Endothelial cell (in vitro differentiated cells): Measurements from ENCODE around the gene TMEM158. TPM values are rescaled to one million over a fixed set of nuclear protein-coding genes. Genes with fewer than 3 reads are reported as not detected.
A peak's percentile ranks its signal among the peaks of the same experiment; 100 is the strongest.

ENCODE experiments used
- DNase-seq: peaks from one replicate; pipeline ENCODE4 v3.0.0; 2021; ENCODE audit warnings: low spot score
- H3K27ac Mint-ChIP-seq: one replicate; pipeline ENCODE4 v1.8.0; 2021; ENCODE audit warnings: mixed read lengths, inconsistent platforms; ENCODE audit not compliant: unreplicated experiment
- H3K27me3 Mint-ChIP-seq: one replicate; pipeline ENCODE4 v1.8.0; 2021; ENCODE audit warnings: mild to moderate bottlenecking, moderate library complexity, mixed read lengths, inconsistent platforms; ENCODE audit not compliant: unreplicated experiment
- H3K36me3 Mint-ChIP-seq: one replicate; pipeline ENCODE4 v1.8.0; 2021; ENCODE audit warnings: mild to moderate bottlenecking, low read depth, mixed read lengths, inconsistent platforms; ENCODE audit not compliant: unreplicated experiment
- H3K4me1 Mint-ChIP-seq: one replicate; pipeline ENCODE4 v1.8.0; 2021; ENCODE audit warnings: mild to moderate bottlenecking, mixed read lengths, inconsistent platforms; ENCODE audit not compliant: unreplicated experiment
- H3K4me3 Mint-ChIP-seq: one replicate; pipeline ENCODE4 v1.8.0; 2021; ENCODE audit warnings: mild to moderate bottlenecking, mixed read lengths, inconsistent platforms; ENCODE audit not compliant: unreplicated experiment
- H3K9me3 Mint-ChIP-seq: one replicate; pipeline ENCODE4 v1.8.0; 2021; ENCODE audit warnings: mixed read lengths, inconsistent platforms; ENCODE audit not compliant: unreplicated experiment
- total RNA-seq: library from RNA; stranded (reverse); fragmentation: NEBNext Ultra II Directional; extraction: Animal tissue kit (Norgen Biotek cat#: 25700); gene quantifications from one replicate; pipeline ENCODE4 v1.2.1, GENCODE V29; 2021; ENCODE audit not compliant: unreplicated experiment
- TF ChIP-seq, protein P1 (sequence below): fragments of 200-600 bp; sonication (generic); IDR thresholded peaks from one replicate; pipeline ENCODE4 v1.5.0; 2021; ENCODE audit warnings: antibody characterized with exemption; ENCODE audit not compliant: unreplicated experiment

Gene TMEM158
- total RNA-seq, 1 donor from 2014 or later, result 7.3 TPM

DNA sequence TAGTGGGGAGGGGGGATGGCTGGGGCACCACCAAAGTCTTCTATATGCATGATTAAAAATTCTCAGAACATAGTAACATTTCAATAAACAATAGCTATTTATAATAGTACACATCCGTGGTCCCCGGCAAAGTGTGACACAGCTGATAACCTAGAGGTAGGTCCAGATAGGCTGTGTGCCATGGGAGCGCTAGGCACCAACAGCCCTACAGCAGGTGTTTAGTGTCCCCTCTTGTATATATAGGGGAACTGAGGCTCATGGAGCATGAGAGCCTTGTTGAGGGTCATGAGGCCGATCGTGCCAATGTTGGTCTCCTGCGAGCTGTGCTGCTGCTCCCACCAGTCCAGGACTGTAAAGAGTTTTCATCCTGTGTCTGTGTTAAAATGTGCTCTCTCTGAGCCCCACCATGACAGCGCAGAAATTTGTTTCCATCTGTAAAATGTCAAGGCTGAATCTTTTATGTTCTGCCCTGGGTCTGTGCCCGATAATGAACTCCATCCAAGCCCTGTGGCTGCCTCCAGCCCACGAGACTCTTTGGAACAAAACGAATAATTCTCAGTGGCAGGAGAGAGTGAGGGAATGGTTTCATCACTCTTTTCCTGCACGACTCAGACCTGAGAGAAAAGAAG, 14.5 kb downstream of the TMEM158 start:
- no peaks in the 10 kb centered on the region for H3K9me3 Mint-ChIP-seq
- H3K4me3 Mint-ChIP-seq, result no peak overlapping the region
- H3K27ac Mint-ChIP-seq, result no peak overlapping the region
- TF ChIP-seq, protein P1, sequence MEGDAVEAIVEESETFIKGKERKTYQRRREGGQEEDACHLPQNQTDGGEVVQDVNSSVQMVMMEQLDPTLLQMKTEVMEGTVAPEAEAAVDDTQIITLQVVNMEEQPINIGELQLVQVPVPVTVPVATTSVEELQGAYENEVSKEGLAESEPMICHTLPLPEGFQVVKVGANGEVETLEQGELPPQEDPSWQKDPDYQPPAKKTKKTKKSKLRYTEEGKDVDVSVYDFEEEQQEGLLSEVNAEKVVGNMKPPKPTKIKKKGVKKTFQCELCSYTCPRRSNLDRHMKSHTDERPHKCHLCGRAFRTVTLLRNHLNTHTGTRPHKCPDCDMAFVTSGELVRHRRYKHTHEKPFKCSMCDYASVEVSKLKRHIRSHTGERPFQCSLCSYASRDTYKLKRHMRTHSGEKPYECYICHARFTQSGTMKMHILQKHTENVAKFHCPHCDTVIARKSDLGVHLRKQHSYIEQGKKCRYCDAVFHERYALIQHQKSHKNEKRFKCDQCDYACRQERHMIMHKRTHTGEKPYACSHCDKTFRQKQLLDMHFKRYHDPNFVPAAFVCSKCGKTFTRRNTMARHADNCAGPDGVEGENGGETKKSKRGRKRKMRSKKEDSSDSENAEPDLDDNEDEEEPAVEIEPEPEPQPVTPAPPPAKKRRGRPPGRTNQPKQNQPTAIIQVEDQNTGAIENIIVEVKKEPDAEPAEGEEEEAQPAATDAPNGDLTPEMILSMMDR, result no peak
- H3K27me3 Mint-ChIP-seq, result peaks cover 4% of the 10 kb centered on the region
- peaks cover 10% of the 10 kb centered on the region for H3K4me1 Mint-ChIP-seq
- H3K36me3 Mint-ChIP-seq, result no peaks in the 10 kb centered on the region
- DNase-seq, result no peak

DNA sequence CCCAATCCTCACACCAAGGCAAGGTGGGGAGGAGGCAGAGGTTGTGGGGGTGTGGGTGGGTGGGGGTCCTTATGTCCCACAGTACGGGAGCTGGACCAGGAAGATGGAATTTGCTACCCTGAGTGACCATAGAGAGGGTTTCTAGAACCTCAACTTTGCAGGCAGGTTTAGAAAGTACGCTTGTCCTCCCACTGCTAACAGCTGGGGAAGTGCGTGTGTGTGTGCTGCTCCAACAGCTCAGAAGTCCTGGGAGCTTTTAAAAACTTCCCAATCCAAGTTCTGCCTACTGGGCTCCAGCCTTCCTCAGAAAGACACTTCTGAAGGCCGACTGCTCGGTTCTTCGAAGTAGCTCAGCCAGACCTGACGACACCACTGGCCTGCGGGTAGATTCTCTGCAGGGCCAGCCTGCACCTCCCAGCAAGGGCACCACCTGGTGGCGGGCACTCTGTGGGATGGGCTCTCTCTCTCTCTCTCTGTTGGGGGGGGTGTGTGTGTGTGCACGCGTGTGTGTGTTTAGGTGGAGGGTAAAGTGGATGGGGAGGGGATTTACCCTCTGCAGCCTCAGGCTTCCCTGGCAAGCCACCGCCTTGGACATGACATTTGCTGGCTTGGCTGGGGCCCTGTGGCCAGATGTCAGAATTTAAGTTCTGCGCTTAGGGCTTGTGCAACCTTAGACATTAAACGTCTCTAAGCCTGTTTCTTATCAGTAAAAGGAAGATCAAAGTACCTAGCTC, 15.6 kb downstream of the TMEM158 start:
- no peaks in the 10 kb centered on the region for H3K9me3 Mint-ChIP-seq
- peaks cover 4% of the 10 kb centered on the region for H3K27me3 Mint-ChIP-seq
- peak; percentile 81 for DNase-seq
- H3K36me3 Mint-ChIP-seq, result no peaks in the 10 kb centered on the region
- no peak overlapping the region for H3K27ac Mint-ChIP-seq
- H3K4me3 Mint-ChIP-seq, result no peak overlapping the region
- TF ChIP-seq, protein P1, result peak; percentile 66
- H3K4me1 Mint-ChIP-seq, result peaks cover 10% of the 10 kb centered on the region

DNA sequence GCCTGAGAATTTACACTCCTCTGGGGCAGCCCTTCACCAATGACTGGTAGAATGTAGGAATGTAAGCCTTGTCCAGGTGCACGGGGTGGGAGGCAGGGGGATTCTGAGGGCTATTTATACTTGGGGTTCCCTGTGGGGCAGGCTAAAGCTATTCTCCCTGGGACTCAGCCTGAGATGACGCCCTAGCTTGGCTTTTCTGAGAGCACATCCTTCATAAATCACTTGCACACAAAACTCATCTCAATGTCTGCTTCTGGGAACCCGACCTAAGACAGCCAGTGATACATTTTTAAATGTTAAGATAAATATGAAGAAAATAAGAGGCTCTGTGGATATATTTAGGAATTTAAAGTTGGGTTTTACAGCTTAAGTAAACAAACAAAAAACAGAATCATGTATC, 16.6 kb downstream of the TMEM158 start:
- Mint-ChIP-seq H3K36me3 (no peaks in the 10 kb centered on the region), H3K9me3 (no peaks in the 10 kb centered on the region), H3K4me1 (peaks cover 9% of the 10 kb centered on the region), H3K4me3 (no peak overlapping the region), H3K27ac (no peak overlapping the region), H3K27me3 (peaks cover 4% of the 10 kb centered on the region)
- TF ChIP-seq, protein P1, result no peak
- DNase-seq, result no peak

DNA sequence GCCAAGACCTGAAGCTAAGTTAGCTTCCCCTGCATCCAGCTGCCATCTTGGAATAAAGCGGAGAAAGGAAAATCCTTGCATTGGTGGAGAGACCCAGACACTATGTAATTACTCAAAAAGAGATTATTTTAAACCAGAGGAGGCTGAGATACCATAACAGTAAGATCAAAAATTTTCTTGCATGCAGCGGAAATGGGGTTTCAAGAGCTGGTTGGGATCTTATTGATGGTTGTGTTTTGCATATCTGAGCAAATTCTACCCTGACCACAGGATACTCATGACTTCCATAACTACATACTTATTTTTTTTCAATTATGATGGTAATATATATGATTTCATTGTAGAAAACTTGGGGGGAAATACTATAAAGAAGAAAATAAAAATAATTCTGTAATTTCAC, 17.5 kb downstream of the TMEM158 start:
- TF ChIP-seq, protein P1, result no peak
- Mint-ChIP-seq H3K4me1 (peaks cover 4% of the 10 kb centered on the region), H3K27me3 (peaks cover 4% of the 10 kb centered on the region), H3K36me3 (no peaks in the 10 kb centered on the region), H3K9me3 (no peaks in the 10 kb centered on the region), H3K4me3 (no peak overlapping the region), H3K27ac (no peak overlapping the region)
- DNase-seq, result no peak

DNA sequence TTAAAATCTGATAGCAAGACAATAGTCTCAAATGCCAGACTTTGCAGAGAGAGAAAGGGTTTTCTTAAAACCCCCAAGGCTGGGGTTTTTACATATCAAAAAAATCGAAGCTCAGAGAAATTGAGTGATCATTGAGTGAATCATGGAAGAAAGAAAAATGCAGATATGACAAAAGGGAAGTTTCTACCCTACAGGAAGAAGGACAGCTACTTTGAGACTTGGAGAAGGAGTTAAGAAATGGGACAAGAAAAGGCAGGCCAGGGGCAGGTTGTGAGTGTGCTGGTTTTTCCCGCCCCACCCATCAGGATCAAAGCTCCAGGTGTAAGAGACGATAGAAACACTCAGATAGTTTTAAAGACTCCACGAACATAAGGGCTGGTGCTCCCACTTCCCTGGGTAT, 18.6 kb downstream of the TMEM158 start:
- Mint-ChIP-seq H3K4me1 (peaks cover 4% of the 10 kb centered on the region), H3K27me3 (peaks cover 4% of the 10 kb centered on the region), H3K4me3 (no peak overlapping the region), H3K27ac (no peak overlapping the region), H3K36me3 (no peaks in the 10 kb centered on the region), H3K9me3 (no peaks in the 10 kb centered on the region)
- TF ChIP-seq, protein P1, result no peak
- no peak for DNase-seq
